Measurements from ENCODE around the gene ADORA2A. TPM values are rescaled to one million over a fixed set of nuclear protein-coding genes. Genes with fewer than 3 reads are reported as not detected.

Gene ADORA2A
- total RNA-seq, 1 donor from 2014 or later: not detected

GRCh38 chr22:24393848-24394247, 33.6 kb upstream of the ADORA2A start:
- TF ChIP-seq, protein P1, sequence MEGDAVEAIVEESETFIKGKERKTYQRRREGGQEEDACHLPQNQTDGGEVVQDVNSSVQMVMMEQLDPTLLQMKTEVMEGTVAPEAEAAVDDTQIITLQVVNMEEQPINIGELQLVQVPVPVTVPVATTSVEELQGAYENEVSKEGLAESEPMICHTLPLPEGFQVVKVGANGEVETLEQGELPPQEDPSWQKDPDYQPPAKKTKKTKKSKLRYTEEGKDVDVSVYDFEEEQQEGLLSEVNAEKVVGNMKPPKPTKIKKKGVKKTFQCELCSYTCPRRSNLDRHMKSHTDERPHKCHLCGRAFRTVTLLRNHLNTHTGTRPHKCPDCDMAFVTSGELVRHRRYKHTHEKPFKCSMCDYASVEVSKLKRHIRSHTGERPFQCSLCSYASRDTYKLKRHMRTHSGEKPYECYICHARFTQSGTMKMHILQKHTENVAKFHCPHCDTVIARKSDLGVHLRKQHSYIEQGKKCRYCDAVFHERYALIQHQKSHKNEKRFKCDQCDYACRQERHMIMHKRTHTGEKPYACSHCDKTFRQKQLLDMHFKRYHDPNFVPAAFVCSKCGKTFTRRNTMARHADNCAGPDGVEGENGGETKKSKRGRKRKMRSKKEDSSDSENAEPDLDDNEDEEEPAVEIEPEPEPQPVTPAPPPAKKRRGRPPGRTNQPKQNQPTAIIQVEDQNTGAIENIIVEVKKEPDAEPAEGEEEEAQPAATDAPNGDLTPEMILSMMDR (conservative IDR thresholded peaks at IDR 0.05; ENCODE audit: low read depth, low read length): no peak
- DNase-seq (ENCODE audit: low read depth): no peak

GRCh38 chr22:24394254-24394653, 33.1 kb upstream of the ADORA2A start:
- H3K4me3 ChIP-seq (ENCODE audit: low read depth, low read length): no peak overlapping the region
- TF ChIP-seq, protein P1 (conservative IDR thresholded peaks at IDR 0.05; ENCODE audit: low read depth, low read length): no peak
- DNase-seq (ENCODE audit: low read depth): no peak

More at GRCh38 chr22:24393848-24394247, 33.6 kb upstream of the ADORA2A start:
- no peak overlapping the region for H3K4me3 ChIP-seq (ENCODE audit: low read depth, low read length)

DNA sequence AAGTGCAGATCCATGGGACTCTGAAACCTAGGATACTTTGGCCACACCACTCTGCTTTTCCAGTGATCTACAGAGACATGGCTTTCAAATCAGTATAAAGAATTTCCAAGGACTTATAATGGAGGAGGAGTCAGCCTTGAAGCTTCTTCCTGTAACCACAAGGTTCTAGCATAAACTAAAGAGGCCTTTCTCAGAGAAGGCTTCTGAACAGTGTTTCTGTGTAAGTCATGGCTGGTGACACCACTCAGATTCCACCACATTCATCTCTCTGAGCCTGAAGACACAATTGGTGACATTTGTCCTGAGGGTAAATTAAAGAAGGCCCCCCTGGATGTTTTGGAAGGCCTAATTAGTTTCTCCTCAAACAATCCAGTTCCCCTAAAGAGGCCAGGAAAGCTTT, 29.0 kb upstream of the ADORA2A start:
- DNase-seq (ENCODE audit: low read depth): no peak
- H3K4me3 ChIP-seq (ENCODE audit: low read depth, low read length): no peak overlapping the region
- TF ChIP-seq, protein P1 (conservative IDR thresholded peaks at IDR 0.05; ENCODE audit: low read depth, low read length): no peak

DNA sequence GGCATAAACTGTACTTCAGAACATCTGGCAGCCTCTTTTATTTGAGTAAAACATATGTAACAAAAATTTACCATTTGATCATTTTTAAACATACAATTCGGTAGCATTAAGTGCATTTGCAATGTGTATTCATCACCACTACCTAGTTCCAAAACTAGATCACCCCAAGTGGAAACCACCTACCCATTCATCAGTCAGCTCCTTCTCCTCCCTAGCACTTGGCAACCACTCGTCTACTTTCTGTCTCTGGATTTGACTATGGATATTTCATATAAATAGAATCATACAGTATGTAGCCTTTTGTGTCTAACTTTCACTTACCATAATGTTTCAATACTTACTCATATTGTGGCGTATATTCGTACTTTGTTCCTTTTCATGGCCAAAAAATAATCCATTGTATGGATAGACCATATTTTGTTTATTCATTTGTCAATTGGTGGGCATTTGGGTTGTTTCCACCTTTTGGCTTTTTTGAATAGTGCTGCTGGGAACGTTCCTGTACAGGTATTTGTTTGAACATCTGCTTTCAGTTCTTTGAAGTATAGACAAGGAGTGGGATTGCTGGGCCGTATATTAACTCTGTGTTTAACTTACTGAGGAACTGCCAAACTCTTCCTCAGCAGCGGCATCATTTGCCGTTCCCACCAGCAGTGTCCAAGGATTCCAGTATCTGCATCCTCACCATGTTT, 27.2 kb upstream of the ADORA2A start:
- DNase-seq (ENCODE audit: low read depth): no peak
- TF ChIP-seq, protein P1 (conservative IDR thresholded peaks at IDR 0.05; ENCODE audit: low read depth, low read length): no peak
- no peak overlapping the region for H3K4me3 ChIP-seq (ENCODE audit: low read depth, low read length)

DNA sequence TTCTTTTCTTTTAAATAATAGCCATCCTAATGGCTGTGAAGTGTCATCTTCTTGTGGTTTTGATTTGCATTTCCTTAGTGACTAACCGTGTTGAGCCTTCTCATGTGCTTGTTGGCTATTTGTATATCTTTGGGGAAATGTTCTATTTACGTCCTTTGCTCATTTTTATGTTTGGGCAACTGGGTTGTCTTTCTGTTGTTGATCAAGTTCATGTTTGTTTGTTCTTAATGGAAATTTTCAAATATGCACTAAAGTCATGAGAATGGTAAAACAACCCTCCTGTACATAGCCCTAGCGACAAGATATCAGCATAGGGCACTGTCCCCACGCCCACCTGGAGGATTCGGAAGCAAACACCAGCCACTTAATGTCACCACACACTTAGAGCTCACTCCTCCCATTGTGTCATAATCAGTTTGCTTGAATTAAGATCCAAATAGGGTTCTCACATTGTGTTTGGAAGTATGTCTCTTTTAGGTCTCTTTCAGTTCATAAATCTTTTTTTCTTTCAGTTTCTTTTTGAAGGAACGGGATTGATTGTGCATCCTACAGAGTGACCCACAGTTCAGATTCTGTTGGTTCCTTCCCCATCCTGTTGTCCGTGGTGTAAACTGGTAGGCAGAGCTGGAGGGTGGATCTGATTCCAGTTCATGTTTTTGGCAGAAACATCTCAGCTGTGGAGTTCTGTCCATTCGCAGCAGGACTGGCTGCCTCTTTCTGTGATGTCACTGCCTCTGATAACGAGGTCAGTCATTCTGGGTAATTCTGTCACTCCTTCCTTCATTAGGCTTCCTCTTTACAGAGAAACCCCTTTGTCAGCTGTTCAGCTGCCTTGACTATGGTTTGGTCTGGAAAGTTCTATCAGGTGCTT, 26.4 kb upstream of the ADORA2A start:
- TF ChIP-seq, protein P1 (conservative IDR thresholded peaks at IDR 0.05; ENCODE audit: low read depth, low read length): no peak
- DNase-seq (ENCODE audit: low read depth): no peak
- H3K4me3 ChIP-seq (ENCODE audit: low read depth, low read length): no peak overlapping the region

DNA sequence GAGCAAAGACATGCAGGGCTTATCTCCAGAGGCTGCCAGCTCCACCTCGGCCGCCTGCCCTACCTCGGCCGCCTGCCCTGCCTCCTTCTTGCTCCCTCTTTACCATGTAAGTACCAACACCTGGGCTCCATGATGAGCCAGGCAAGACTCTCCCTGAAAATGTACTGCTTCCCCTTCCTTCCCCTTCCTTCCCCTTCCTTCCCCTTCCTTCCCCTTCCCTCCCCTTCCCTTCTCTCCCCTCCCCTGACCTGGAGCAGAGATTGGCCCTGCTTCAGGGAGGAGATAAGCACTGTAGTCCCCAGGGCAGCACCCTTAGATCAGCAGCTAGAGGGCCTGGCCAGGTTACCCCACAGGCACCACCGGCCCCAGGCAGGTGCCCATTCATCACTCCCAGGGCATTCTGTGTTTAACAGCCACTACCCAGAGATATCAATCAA, 25.4 kb upstream of the ADORA2A start:
- TF ChIP-seq, protein P1 (conservative IDR thresholded peaks at IDR 0.05; ENCODE audit: low read depth, low read length): no peak
- DNase-seq (ENCODE audit: low read depth): no peak

More for the DNA sequence above, 25.4 kb upstream of the ADORA2A start:
- H3K4me3 ChIP-seq (ENCODE audit: low read depth, low read length): no peak overlapping the region
